ENCODE measurements around the gene KCNG2. TPM values are rescaled to one million over a fixed set of nuclear protein-coding genes. Genes with fewer than 3 reads are reported as not detected.

KCNG2 gene
- total and polyA plus RNA-seq, 2 of the 13 experiments (the other 11 are each of a cell fraction or from before 2014, with no cell fraction given), result not detected

DNA sequence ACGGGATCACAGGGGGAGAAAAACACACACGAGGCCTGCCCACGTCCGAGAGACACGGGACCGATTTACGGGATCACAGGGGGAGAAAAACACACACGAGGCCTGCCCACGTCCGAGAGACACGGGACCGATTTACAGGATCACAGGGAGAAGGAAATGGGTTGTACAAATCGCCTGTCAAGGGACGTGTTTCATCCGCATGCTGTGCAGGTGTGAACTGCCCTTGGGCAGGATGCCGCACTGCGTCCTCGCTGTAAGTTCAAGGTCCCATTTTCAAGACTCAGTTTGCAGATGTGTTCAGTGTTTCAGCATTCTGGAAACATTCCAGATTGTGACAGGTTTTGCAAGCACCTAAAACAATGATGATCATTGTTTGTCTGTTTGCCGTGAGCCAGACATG, 2.3 kb upstream of the KCNG2 start (continued):
- TF ChIP-seq REPIN1 (CRISPR knock-in tag; IDR thresholded peaks at IDR 0.05; ENCODE audit: borderline replicate concordance, low read depth), result 0 out of 2 replicates have a peak, but pooled peaks have one; percentile 27
- TF ChIP-seq ZFAT (CRISPR knock-in tag; conservative IDR thresholded peaks at IDR 0.05), result no peak
- peak; percentile 63; the same call in 1 of the 2 replicates for TF ChIP-seq TGIF2 (CRISPR knock-in tag; IDR thresholded peaks at IDR 0.05)
- TF ChIP-seq ZNF607 (CRISPR knock-in tag; IDR thresholded peaks at IDR 0.05; ENCODE audit: borderline replicate concordance), result peak; percentile 47; the same call in 1 of the 2 replicates
- TF ChIP-seq ZSCAN21 (CRISPR knock-in tag; IDR thresholded peaks at IDR 0.05; ENCODE audit: borderline replicate concordance), result 0 out of 2 replicates have a peak, but pooled peaks have one; percentile 41
- TF ChIP-seq SMAD3 (CRISPR knock-in tag; IDR thresholded peaks at IDR 0.05), result no peak
- TF ChIP-seq, protein P1, sequence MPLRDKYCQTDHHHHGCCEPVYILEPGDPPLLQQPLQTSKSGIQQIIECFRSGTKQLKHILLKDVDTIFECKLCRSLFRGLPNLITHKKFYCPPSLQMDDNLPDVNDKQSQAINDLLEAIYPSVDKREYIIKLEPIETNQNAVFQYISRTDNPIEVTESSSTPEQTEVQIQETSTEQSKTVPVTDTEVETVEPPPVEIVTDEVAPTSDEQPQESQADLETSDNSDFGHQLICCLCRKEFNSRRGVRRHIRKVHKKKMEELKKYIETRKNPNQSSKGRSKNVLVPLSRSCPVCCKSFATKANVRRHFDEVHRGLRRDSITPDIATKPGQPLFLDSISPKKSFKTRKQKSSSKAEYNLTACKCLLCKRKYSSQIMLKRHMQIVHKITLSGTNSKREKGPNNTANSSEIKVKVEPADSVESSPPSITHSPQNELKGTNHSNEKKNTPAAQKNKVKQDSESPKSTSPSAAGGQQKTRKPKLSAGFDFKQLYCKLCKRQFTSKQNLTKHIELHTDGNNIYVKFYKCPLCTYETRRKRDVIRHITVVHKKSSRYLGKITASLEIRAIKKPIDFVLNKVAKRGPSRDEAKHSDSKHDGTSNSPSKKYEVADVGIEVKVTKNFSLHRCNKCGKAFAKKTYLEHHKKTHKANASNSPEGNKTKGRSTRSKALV (CRISPR knock-in tag; IDR thresholded peaks at IDR 0.05), result no peak
- TF ChIP-seq ZSCAN9 (CRISPR knock-in tag; IDR thresholded peaks at IDR 0.05; ENCODE audit: borderline replicate concordance), result peak; percentile 83; the same call in 1 of the 2 replicates
- TF ChIP-seq RXRA (CRISPR knock-in tag; IDR thresholded peaks at IDR 0.05), result peak; percentile 91
- TF ChIP-seq SIX4 (CRISPR knock-in tag; IDR thresholded peaks at IDR 0.05), result no peak
- no peak for TF ChIP-seq HNRNPK (IDR thresholded peaks at IDR 0.05; ENCODE audit: low read depth, low read length, poor library complexity, severe bottlenecking)
- TF ChIP-seq, protein P2, sequence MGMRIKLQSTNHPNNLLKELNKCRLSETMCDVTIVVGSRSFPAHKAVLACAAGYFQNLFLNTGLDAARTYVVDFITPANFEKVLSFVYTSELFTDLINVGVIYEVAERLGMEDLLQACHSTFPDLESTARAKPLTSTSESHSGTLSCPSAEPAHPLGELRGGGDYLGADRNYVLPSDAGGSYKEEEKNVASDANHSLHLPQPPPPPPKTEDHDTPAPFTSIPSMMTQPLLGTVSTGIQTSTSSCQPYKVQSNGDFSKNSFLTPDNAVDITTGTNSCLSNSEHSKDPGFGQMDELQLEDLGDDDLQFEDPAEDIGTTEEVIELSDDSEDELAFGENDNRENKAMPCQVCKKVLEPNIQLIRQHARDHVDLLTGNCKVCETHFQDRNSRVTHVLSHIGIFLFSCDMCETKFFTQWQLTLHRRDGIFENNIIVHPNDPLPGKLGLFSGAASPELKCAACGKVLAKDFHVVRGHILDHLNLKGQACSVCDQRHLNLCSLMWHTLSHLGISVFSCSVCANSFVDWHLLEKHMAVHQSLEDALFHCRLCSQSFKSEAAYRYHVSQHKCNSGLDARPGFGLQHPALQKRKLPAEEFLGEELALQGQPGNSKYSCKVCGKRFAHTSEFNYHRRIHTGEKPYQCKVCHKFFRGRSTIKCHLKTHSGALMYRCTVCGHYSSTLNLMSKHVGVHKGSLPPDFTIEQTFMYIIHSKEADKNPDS (CRISPR knock-in tag; IDR thresholded peaks at IDR 0.05), result no peak
- no peak for TF ChIP-seq TMF1 (CRISPR knock-in tag; IDR thresholded peaks at IDR 0.05; ENCODE audit: low read depth)
- TF ChIP-seq ZNF260 (CRISPR knock-in tag; IDR thresholded peaks at IDR 0.05; ENCODE audit: borderline replicate concordance, low read depth), result no peak
- no peak for TF ChIP-seq ZNF572 (CRISPR knock-in tag; IDR thresholded peaks at IDR 0.05)
- no peak for TF ChIP-seq SRSF4 (IDR thresholded peaks at IDR 0.05; ENCODE audit: low read depth, low read length, poor library complexity, severe bottlenecking)
- TF ChIP-seq, protein P3, sequence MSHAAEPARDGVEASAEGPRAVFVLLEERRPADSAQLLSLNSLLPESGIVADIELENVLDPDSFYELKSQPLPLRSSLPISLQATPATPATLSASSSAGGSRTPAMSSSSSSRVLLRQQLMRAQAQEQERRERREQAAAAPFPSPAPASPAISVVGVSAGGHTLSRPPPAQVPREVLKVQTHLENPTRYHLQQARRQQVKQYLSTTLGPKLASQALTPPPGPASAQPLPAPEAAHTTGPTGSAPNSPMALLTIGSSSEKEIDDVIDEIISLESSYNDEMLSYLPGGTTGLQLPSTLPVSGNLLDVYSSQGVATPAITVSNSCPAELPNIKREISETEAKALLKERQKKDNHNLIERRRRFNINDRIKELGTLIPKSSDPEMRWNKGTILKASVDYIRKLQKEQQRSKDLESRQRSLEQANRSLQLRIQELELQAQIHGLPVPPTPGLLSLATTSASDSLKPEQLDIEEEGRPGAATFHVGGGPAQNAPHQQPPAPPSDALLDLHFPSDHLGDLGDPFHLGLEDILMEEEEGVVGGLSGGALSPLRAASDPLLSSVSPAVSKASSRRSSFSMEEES (CRISPR knock-in tag; IDR thresholded peaks at IDR 0.05), result peak; percentile 74
- TF ChIP-seq MYNN (CRISPR knock-in tag; IDR thresholded peaks at IDR 0.05; ENCODE audit: low read depth), result 0 out of 2 replicates have a peak, but pooled peaks have one; percentile 42
- no peak for TF ChIP-seq EEA1 (CRISPR knock-in tag; IDR thresholded peaks at IDR 0.05; ENCODE audit: borderline replicate concordance)
- TF ChIP-seq IKZF4 (CRISPR knock-in tag; IDR thresholded peaks at IDR 0.05; ENCODE audit: borderline replicate concordance, low read depth, not compliant biosample characterization), result peak; percentile 24
- peak; percentile 39; the same call in 1 of the 2 replicates for TF ChIP-seq HDAC2 (CRISPR knock-in tag; IDR thresholded peaks at IDR 0.05)
- TF ChIP-seq, protein P4, sequence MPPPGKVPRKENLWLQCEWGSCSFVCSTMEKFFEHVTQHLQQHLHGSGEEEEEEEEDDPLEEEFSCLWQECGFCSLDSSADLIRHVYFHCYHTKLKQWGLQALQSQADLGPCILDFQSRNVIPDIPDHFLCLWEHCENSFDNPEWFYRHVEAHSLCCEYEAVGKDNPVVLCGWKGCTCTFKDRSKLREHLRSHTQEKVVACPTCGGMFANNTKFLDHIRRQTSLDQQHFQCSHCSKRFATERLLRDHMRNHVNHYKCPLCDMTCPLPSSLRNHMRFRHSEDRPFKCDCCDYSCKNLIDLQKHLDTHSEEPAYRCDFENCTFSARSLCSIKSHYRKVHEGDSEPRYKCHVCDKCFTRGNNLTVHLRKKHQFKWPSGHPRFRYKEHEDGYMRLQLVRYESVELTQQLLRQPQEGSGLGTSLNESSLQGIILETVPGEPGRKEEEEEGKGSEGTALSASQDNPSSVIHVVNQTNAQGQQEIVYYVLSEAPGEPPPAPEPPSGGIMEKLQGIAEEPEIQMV (CRISPR knock-in tag; IDR thresholded peaks at IDR 0.05; ENCODE audit: low read depth), result peak; percentile 35; the same call in 1 of the 2 replicates

Data from HepG2 (cell line).